ENCODE results near the gene ASPHD2.

DNA sequence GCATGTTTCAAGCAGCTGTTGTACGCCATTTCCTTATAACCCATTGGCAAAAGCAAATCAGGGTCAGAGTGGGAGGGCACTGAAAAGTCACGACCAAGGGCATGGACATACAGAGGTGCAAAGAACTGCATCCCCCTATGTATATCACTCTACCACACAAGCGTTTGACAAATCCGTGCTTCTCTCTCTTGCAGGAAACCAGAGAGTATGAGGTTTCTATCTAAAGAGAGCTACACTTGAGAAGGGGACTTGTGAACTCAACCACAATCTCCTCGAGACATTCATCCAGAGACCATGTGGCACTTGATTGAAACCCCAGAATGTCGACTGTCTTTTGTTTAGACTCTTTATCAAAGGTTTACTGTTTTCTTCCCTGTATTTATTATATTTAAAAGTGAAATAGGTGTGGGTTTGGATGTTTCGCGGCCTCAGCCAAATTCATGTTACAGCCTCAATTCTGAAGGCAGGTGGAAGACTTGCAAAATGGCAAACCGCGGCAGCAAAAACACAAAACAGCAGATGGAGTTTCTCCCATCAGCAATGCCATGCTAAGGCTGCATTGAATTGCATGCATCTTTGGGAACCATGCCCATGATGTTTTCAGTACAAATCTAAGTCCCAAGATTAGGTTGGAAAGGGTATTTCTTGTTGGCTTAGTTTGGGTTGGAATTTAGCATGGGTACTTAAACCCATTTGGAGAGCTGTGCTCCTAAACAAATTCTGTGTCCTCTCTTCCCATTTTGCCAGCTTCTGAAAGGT lies 48.8 kb upstream of the ASPHD2 start:
- TF ChIP-seq POLR2AphosphoS5 (IDR thresholded peaks at IDR 0.05): no peak
- TF ChIP-seq, protein P1, sequence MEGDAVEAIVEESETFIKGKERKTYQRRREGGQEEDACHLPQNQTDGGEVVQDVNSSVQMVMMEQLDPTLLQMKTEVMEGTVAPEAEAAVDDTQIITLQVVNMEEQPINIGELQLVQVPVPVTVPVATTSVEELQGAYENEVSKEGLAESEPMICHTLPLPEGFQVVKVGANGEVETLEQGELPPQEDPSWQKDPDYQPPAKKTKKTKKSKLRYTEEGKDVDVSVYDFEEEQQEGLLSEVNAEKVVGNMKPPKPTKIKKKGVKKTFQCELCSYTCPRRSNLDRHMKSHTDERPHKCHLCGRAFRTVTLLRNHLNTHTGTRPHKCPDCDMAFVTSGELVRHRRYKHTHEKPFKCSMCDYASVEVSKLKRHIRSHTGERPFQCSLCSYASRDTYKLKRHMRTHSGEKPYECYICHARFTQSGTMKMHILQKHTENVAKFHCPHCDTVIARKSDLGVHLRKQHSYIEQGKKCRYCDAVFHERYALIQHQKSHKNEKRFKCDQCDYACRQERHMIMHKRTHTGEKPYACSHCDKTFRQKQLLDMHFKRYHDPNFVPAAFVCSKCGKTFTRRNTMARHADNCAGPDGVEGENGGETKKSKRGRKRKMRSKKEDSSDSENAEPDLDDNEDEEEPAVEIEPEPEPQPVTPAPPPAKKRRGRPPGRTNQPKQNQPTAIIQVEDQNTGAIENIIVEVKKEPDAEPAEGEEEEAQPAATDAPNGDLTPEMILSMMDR (IDR thresholded peaks at IDR 0.05): no peak

Data from prostate gland (tissue), 2 donors.